ENCODE measurements around the gene VPS39.

Gene VPS39

GRCh38 chr15:42158941-42159340, 49.2 kb downstream of the VPS39 start:
- no peak overlapping the region for H3K9ac ChIP-seq (ENCODE audit: low read length)
- H3K4me2 ChIP-seq (ENCODE audit: low read depth, low read length): no peak overlapping the region
- no peaks in the 10 kb centered on the region for H3K4me1 ChIP-seq (ENCODE audit: low read length)
- no peak for TF ChIP-seq CTCF (IDR thresholded peaks at IDR 0.05; ENCODE audit: low read length)
- no peak for TF ChIP-seq EZH2 (optimal IDR thresholded peaks at IDR 0.05; ENCODE audit: low read depth, low read length)
- TF ChIP-seq EZH2phosphoT487 (IDR thresholded peaks at IDR 0.05; ENCODE audit: low read length): no peak
- H3K36me3 ChIP-seq (replicated peaks; ENCODE audit: insufficient read depth, low read length): no peaks in the 10 kb centered on the region
- H4K20me1 ChIP-seq (ENCODE audit: insufficient read depth, low read length): no peaks in the 10 kb centered on the region
- H3K79me2 ChIP-seq (ENCODE audit: low read length): no peaks in the 10 kb centered on the region
- no peaks in the 10 kb centered on the region for H3K9me2 ChIP-seq (replicated peaks; ENCODE audit: insufficient read depth, low read length)
- no peak overlapping the region for H3K4me3 ChIP-seq (ENCODE audit: low read length)
- H2AFZ ChIP-seq (ENCODE audit: low read length): no peak overlapping the region
- no peaks in the 10 kb centered on the region for H3K27me3 ChIP-seq (replicated peaks; ENCODE audit: insufficient read depth, low read length)
- H3K9me3 ChIP-seq (replicated peaks; ENCODE audit: insufficient read depth, low read length): no peaks in the 10 kb centered on the region
- no peak for DNase-seq
- H3F3A ChIP-seq (ENCODE audit: insufficient read depth, low read length): no peaks in the 10 kb centered on the region
- H3K27ac ChIP-seq (ENCODE audit: low read length): no peak overlapping the region

- Histone ChIP-seq H2AFZ (ENCODE audit: low read length) (no peak overlapping the region), H3K27me3 (replicated peaks; ENCODE audit: insufficient read depth, low read length) (no peaks in the 10 kb centered on the region), H3K36me3 (replicated peaks; ENCODE audit: insufficient read depth, low read length) (no peaks in the 10 kb centered on the region), H3K4me2 (ENCODE audit: low read depth, low read length) (no peak overlapping the region), H4K20me1 (ENCODE audit: insufficient read depth, low read length) (no peaks in the 10 kb centered on the region), H3K9me3 (replicated peaks; ENCODE audit: insufficient read depth, low read length) (no peaks in the 10 kb centered on the region), H3F3A (ENCODE audit: insufficient read depth, low read length) (no peaks in the 10 kb centered on the region), H3K4me3 (ENCODE audit: low read length) (no peak overlapping the region), H3K9me2 (replicated peaks; ENCODE audit: insufficient read depth, low read length) (no peaks in the 10 kb centered on the region), H3K79me2 (ENCODE audit: low read length) (no peaks in the 10 kb centered on the region), H3K9ac (ENCODE audit: low read length) (no peak overlapping the region), H3K4me1 (ENCODE audit: low read length) (no peaks in the 10 kb centered on the region), H3K27ac (ENCODE audit: low read length) (no peak overlapping the region)
- TF ChIP-seq EZH2phosphoT487 (IDR thresholded peaks at IDR 0.05; ENCODE audit: low read length): no peak
- no peak for TF ChIP-seq CTCF (IDR thresholded peaks at IDR 0.05; ENCODE audit: low read length)
- no peak for TF ChIP-seq EZH2 (optimal IDR thresholded peaks at IDR 0.05; ENCODE audit: low read depth, low read length)
- no peak for DNase-seq
Measured at GRCh38 chr15:42157981-42158765, 49.9 kb downstream of the VPS39 start.

- no peaks in the 10 kb centered on the region for H3F3A ChIP-seq (ENCODE audit: insufficient read depth, low read length)
- H3K79me2 ChIP-seq (ENCODE audit: low read length): no peaks in the 10 kb centered on the region
- H4K20me1 ChIP-seq (ENCODE audit: insufficient read depth, low read length): no peaks in the 10 kb centered on the region
- no peak overlapping the region for H3K9ac ChIP-seq (ENCODE audit: low read length)
- DNase-seq: no peak
- no peak overlapping the region for H3K4me3 ChIP-seq (ENCODE audit: low read length)
- no peak overlapping the region for H3K4me2 ChIP-seq (ENCODE audit: low read depth, low read length)
- H3K36me3 ChIP-seq (replicated peaks; ENCODE audit: insufficient read depth, low read length): no peaks in the 10 kb centered on the region
- no peaks in the 10 kb centered on the region for H3K4me1 ChIP-seq (ENCODE audit: low read length)
- H3K9me2 ChIP-seq (replicated peaks; ENCODE audit: insufficient read depth, low read length): no peaks in the 10 kb centered on the region
- no peaks in the 10 kb centered on the region for H3K27me3 ChIP-seq (replicated peaks; ENCODE audit: insufficient read depth, low read length)
- no peak for TF ChIP-seq EZH2 (optimal IDR thresholded peaks at IDR 0.05; ENCODE audit: low read depth, low read length)
- no peak for TF ChIP-seq EZH2phosphoT487 (IDR thresholded peaks at IDR 0.05; ENCODE audit: low read length)
- no peak for TF ChIP-seq CTCF (IDR thresholded peaks at IDR 0.05; ENCODE audit: low read length)
- H3K9me3 ChIP-seq (replicated peaks; ENCODE audit: insufficient read depth, low read length): no peaks in the 10 kb centered on the region
- no peak overlapping the region for H2AFZ ChIP-seq (ENCODE audit: low read length)
- no peak overlapping the region for H3K27ac ChIP-seq (ENCODE audit: low read length)
Measured at GRCh38 chr15:42157381-42157780, 50.7 kb downstream of the VPS39 start.

All from MM.1S (cell line).